Measurements from ENCODE around the gene ANO7. TPM values are rescaled to one million over a fixed set of nuclear protein-coding genes. Genes with fewer than 3 reads are reported as not detected.

Gene ANO7
- total RNA-seq, 1 experiment from 2014 or later = 5.2 TPM

DNA sequence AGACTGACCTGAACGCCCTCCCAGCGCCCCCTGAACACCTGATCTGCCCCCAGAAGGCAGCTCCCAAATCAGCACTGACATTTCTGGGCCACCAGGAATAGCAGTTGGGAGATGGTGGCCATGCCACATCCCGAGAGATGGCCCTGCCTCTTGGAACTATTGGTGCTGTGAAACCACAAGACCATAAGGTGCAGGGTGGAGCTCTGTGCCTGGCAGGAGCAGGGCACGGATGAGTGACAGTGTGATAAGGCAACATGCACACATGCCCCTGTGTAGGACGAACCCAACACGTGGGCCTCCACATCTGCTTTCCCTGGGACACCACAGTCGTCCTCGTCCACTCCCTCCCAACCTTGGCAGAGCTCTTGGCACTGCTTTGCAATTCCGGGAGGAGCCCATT lies 26.9 kb downstream of the ANO7 start:
- Histone ChIP-seq H4K5ac (ENCODE audit: insufficient read length, low read depth, low read length) (no peak overlapping the region), H3K14ac (ENCODE audit: insufficient read depth, low read length) (no peak overlapping the region), H3K79me2 (ENCODE audit: insufficient read depth, low read length) (no peaks in the 10 kb centered on the region; the same call in 1 of the 2 replicates), H3K23ac (ENCODE audit: insufficient read length, low read depth, low read length) (no peak overlapping the region), H3K18ac (ENCODE audit: insufficient read length, low read depth, low read length) (no peak overlapping the region), H3K9ac (ENCODE audit: extremely low read depth, insufficient read length, low read length) (no peak overlapping the region), H2BK12ac (ENCODE audit: insufficient read length, low read depth, low read length) (no peak overlapping the region), H2BK15ac (ENCODE audit: low read depth, low read length) (no peak overlapping the region), H2AFZ (ENCODE audit: low read length) (no peak overlapping the region), H3K4ac (ENCODE audit: low read depth, low read length) (no peak overlapping the region), H3K27ac (ENCODE audit: insufficient read length, low read depth, low read length) (no peak overlapping the region), H3K56ac (ENCODE audit: insufficient read length, low read depth, low read length) (no peak overlapping the region), H4K91ac (ENCODE audit: insufficient read length, low read depth, low read length) (no peak overlapping the region), H4K20me1 (ENCODE audit: control insufficient read depth, insufficient read depth, insufficient read length) (peaks cover 2% of the 10 kb centered on the region), H3K4me2 (ENCODE audit: insufficient read depth, insufficient read length, low read length) (no peak overlapping the region), H3K79me1 (ENCODE audit: insufficient read depth, low read depth, low read length, poor library complexity, severe bottlenecking) (no peaks in the 10 kb centered on the region), H2AK5ac (ENCODE audit: insufficient read length, low read length) (no peak overlapping the region), H3T11ph (ENCODE audit: low read length) (no peak overlapping the region), H3K27me3 (ENCODE audit: insufficient read depth, low read length) (no peaks in the 10 kb centered on the region), H4K8ac (replicated peaks; ENCODE audit: insufficient read length, low read depth, low read length) (no peak overlapping the region), H3K9me3 (ENCODE audit: control insufficient read depth, low read depth, low read length) (no peaks in the 10 kb centered on the region), H2BK5ac (ENCODE audit: insufficient read length, low read length) (no peak overlapping the region), H2BK120ac (ENCODE audit: low read depth, low read length, poor library complexity, severe bottlenecking) (no peak overlapping the region), H3K23me2 (ENCODE audit: insufficient read length, low read depth, low read length, poor library complexity, severe bottlenecking) (peaks cover 13% of the 10 kb centered on the region), H2BK20ac (ENCODE audit: low read depth, low read length, poor library complexity, severe bottlenecking) (no peak overlapping the region), H3K4me1 (ENCODE audit: insufficient read depth, low read length) (peaks cover 4% of the 10 kb centered on the region; the same call in 1 of the 2 replicates)
- TF ChIP-seq CTCF (conservative IDR thresholded peaks at IDR 0.05) = no peak
- WGBS (ENCODE audit: extremely low coverage, insufficient read length, low lambda C conversion rate) = no CpG with 5 or more reads among the region's 9 CpGs
- no peak for DNase-seq
- peaks cover 28 to 38% of the 10 kb centered on the region in 2 experiments for H3K4me1 Mint-ChIP-seq
- H3K9me3 Mint-ChIP-seq = peaks cover 0 to 2% of the 10 kb centered on the region in 2 experiments; a peak in 1 of 5 replicates
- H3K27me3 Mint-ChIP-seq (ENCODE audit: low read depth) = peaks cover 10% of the 10 kb centered on the region
- no peak overlapping the region; a peak in 1 of 7 replicates for H3K27ac Mint-ChIP-seq
- H3K4me3 Mint-ChIP-seq = no peak overlapping the region
- H3K36me3 Mint-ChIP-seq (ENCODE audit: insufficient read depth in 1 of 3, low read depth in 3 of 3) = peaks cover 0 to 4% (median 0%) of the 10 kb centered on the region in 3 experiments; a peak in 1 of 7 replicates
